CD4-positive, alpha-beta T cell treated with Interleukin-15 for 4 hours (primary cell): ENCODE measurements around the gene GDPD4.

Experiments
- DNase-seq: peaks from one replicate; pipeline ENCODE4 v3.0.0-alpha.2; 2020; ENCODE audit warnings: low spot score

GDPD4 gene

DNA sequence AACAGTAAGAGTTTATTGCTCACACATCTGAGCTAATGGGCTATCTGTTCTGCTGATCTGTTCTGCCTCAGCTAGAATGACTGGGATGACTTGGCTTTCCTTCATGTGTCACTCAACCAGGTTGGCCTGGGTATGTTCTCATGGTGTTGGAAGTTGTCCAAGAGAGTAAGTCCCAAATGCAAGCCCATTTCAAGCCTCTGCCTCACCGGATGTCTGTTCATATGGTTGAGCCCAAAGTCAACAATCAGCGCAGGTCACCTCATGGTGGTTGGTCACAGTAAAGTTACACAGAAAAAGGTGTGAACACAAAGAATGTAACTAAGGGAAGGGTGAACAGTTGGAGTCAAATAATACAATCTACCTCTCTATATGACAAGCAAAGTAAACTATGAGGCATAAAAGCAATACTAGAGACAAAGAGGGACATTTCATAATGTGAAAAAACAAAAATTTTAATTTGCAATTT, 1.9 kb downstream of the GDPD4 start:
- no peak for DNase-seq

- DNase-seq = no peak
Measured at GRCh38 chr11:77294040-77294439, 7.4 kb downstream of the GDPD4 start.

- DNase-seq = no peak
Measured at GRCh38 chr11:77289737-77290136, 11.7 kb downstream of the GDPD4 start.

DNA sequence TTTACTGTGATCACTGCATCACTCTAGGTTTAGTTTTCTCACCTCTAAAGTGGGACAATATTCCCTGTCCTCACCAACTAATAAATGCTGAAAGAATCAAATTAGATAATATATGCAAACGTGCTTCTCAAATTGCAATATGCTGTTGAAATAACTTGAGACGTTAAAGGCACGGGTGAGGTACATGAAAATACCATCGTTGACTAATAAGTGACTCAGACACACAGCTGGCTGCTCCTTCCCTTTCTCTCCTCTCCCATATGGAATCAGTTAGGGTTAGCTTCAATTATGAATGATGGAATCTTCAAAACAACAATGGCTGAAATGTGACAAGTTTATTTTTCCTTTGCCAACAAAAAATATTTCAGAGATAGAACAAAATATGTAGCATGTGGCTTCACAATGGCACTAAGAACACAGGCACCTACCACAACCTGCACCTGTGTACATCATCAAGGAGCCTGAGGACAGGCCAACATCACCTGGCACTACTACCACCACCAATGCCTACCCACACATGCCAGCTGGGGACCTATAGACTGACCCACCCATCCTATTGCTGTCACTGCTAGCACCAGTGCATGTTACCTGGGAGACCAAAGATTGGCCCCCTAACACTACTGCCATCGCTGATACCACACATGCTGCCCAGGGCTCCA, 13.7 kb downstream of the GDPD4 start:
- DNase-seq = no peak

GRCh38 chr11:77287136-77287535, 14.3 kb downstream of the GDPD4 start:
- no peak for DNase-seq

DNA sequence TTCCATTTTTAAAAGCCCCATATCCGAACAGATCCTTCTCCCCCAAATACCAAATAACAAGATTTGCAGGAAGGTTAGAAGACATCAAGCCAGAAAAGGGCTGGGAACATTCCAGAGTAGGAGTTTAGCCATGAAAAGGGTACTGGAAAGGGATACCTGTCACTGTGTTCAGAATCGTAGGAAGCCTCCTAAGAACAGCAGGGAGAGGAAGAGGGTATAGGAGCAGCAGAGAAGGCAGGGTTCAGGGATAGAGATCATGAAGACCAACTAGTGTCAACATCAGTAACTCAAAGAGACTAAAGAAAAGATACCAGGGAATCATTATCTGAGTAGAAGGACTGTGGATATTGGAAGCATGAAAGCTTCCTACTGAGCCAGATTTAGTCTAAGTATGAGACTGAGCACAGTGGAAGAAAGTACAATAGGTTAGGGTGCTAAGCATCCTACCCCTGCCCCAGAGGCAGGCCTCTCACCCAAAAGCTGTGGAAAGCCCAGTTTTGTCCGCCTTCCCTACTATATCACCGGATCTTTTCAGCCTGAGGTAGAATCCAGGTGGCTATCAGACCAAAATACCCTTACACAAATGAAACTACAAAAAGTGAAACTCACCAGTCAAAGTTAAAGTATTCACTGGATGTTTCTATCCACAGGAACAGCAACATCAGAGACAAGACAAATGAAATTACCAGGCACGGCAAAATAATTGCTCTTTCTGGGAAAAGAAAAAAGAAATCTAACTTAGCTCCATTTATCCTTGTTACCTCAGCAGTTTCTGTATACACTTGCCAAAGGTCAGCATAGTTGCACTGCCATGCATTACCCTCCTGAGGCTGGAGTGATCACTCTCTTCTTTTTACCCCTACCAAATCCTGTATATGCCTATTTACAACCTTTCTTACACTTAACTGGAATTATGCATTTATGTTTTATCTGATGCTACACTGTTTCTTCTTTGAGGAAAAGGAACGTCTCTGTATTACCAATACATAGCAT, 16.7 kb downstream of the GDPD4 start:
- DNase-seq = no peak

GRCh38 chr11:77283101-77283500, 18.4 kb downstream of the GDPD4 start:
- DNase-seq = no peak

GRCh38 chr11:77278595-77279506, 22.6 kb downstream of the GDPD4 start:
- DNase-seq = no peak

DNA sequence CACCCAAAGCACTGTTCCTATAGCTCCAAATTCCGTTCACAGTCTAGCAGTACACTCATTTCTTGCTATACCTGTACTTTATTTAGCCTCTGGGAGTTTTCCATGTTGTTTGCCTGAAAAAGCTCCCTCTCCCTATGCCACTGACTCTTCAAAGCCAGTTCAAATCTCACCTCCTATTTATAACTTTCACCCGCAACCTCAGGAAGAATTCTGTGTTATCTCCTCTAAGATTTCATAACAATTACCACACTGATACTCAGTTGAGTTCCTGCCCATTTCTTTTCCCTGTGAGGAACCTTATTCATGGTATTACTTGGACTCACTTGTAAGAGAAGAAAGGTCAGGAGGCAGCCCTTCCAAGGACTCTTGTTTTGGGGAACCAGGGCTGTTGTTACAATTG, 25.2 kb downstream of the GDPD4 start:
- no peak for DNase-seq

- no peak for DNase-seq
Measured at GRCh38 chr11:77270921-77271320, 30.6 kb downstream of the GDPD4 start.

DNA sequence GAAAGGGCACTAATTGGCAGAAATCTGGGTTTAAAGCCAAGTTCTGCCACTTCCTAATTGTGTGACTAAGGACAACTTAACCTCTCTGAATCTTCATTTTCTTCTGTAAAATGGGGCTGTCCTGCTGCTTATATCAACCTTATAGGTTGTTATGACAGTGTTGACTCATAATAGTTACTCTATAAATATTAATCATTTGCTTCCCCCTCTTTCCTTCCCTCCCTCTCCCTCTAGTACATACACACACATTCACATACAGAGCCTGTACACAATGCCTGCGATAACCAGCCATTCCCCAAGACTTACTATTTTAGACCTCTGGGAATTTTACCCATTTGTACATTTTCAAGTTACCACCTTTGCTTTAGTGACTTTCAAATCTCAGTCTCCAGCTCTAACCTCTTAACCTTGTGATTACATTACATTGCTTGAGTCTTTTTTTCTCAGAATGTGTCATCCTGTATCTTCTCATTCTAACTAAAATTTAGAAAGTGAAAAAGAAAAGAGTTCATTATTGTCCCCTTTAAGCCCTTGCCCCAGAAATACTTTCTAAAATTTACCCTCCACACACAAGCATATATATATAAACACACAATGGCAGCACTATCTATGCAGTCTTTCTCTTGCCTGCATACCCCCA, 31.9 kb downstream of the GDPD4 start:
- DNase-seq = no peak

DNA sequence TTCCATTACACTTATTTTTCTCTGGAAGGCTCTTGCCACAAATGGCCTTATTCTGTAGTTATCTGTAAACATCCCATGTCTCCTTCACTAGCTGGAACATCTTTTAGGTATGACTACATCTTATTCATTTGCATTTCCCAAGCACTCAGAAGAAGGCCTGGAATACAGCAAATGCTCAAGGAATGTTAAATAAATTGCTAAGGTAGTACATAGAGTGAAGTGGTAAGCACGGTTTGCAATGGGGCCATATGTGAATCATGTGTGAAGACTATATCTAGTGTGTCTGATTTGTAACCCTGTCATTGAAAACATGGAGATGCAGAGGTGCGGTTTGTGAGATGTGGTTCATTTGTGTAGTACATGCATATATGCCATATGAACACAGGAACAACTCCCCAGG, 33.5 kb downstream of the GDPD4 start:
- DNase-seq = no peak

DNA sequence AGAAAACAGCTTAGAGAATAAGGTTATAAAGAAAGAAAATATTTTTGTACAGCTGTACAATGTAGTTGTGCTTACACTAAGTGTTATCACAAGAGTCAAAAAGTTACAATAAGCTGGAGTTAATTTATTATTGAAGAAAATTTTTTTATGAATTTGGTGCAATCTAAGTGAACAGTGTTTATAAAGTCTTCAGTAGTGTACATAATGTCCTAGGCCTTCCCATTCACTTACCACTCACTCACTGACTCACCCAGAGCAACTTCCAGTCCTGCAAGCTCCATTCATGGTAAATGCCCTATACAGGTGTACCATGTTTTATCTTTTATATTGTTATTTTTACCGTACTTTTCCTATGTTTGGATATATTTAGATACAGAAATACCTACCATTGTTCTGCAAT, 34.7 kb downstream of the GDPD4 start:
- no peak for DNase-seq

GRCh38 chr11:77262803-77263202, 38.7 kb downstream of the GDPD4 start:
- no peak for DNase-seq

- DNase-seq = no peak
Measured at GRCh38 chr11:77259641-77260040, 41.8 kb downstream of the GDPD4 start.

DNA sequence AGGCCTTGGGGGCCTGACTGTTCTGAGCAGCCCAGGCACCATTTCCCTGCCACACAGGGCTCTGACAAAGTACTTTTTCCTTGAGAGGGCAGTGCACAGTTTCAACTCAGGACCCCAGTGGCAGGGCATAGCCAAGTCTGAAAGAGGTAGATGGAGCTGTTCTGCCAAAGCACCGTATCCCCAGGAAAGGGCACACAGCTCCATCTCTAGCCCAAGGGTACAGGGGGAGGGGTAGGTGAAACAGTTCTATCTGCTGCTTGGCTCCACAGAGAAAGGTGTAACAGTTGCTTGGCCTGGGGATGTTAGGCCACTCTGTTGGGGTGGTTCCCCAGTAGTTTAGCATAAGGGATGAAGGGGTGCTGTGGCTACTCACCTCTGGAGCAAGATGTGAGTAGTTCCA, 47.8 kb downstream of the GDPD4 start:
- DNase-seq = no peak

DNA sequence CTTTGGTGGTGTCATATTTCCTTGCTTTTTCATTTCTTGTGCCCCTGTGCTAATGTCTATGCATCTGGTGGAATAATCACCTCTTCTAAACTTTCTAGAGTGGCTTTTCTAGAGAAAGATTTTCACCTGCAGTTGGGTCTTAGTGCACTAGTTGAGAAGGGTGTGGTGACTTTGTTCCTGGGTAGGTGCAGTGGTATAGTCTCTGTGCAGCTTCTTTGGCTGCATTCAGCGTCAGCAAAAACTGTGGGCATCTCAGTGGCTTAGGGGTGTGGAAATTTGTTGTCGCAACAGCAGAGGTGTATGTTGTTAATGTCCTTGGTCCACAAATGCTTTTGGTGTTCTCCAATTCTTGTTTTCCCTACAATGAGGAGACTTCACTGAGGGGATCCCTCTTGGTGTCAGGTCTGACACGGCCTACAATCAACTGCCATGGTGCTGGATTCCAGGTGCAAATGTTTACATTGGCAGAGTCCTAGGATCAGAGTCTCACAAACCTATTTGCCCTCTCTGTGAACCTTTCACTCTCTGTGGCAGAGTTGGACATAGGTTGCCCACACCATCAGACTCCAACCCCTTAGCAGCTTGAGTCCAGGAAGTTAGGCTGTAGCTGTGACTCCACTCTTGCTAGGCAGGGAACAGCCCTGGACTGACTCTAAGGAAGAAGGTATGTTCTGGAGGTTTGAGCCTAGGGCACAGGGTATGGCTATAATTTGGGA, 48.8 kb downstream of the GDPD4 start:
- no peak for DNase-seq

- no peak for DNase-seq
Measured at GRCh38 chr11:77250881-77251640, 50.4 kb downstream of the GDPD4 start.

- no peak for DNase-seq
Measured at GRCh38 chr11:77249427-77249826, 52.1 kb downstream of the GDPD4 start.
